T-cell (primary cell): ENCODE results near the gene GOLGA1. TPM values are rescaled to one million over a fixed set of nuclear protein-coding genes. Genes with fewer than 3 reads are reported as not detected.
"Not testable (repeated sequence)": the region's sequence is repeated elsewhere in the genome, so short reads cannot be mapped to it uniquely, and the experiment has no call there.

Experiments used
- ATAC-seq, 4 experiments: fragments of 200-7000 bp in 3 of 4; fragments of 150-1000 bp in 1 of 4; cut with Tn5 transposase; replicated peaks in 1 of 4; 1 replicate in 3 of 4; 2 replicates in 1 of 4; pipeline ENCODE4 v1.10.0; 2021; ENCODE audit warnings: moderate library complexity in 3 of 4, mild to moderate bottlenecking in 2 of 4, moderate number of reproducible peaks in 1 of 4
- CTCF ChIA-PET, 2 donors: fragments of 300-600 bp; sonication (Branson Sonifier 250); formaldehyde crosslinking; loops; one replicate each; lab custom pipeline; 2022; ENCODE audit warnings: antibody characterized with exemption in 2 of 2; lab: Charles Lee
- POLR2A ChIA-PET, 2 donors: fragments of 300-600 bp; sonication (Branson Sonifier 250); formaldehyde crosslinking; loops; one replicate each; lab custom pipeline; 2022; ENCODE audit warnings: antibody characterized with exemption in 2 of 2; lab: Charles Lee
- DNase-seq, 35 experiments: peaks; one replicate each; pipeline versions ENCODE4 v3.0.0 to v3.0.0-alpha.2; 2013 to 2023
- H3K27ac ChIP-seq: one replicate; pipeline ENCODE4 v1.5.1; 2013; ENCODE audit warnings: low read length
- H3K27me3 ChIP-seq, 2 experiments: replicated peaks in 1 of 2; 1 replicate in 1 of 2; 2 replicates in 1 of 2; pipeline versions ENCODE4 v1.6.1 to v1.7.0; 2013; ENCODE audit warnings: low read length in 1 of 2, mixed read lengths in 1 of 2; ENCODE audit not compliant: control insufficient read depth in 2 of 2, insufficient read depth in 2 of 2; ENCODE audit errors: extremely low read depth in 1 of 2
- H3K36me3 ChIP-seq, 2 donors: 1 replicate in 1 of 2; 2 replicates in 1 of 2; pipeline versions ENCODE4 v1.6.1 to v1.7.0; 2013; ENCODE audit warnings: low read length in 1 of 2; ENCODE audit not compliant: control insufficient read depth in 2 of 2, insufficient read depth in 1 of 2; ENCODE audit errors: extremely low read depth in 1 of 2
- H3K4me1 ChIP-seq, 2 experiments: 1 replicate in 1 of 2; 2 replicates in 1 of 2; pipeline versions ENCODE4 v1.6.1 to v1.7.0; 2013; ENCODE audit warnings: low read length in 2 of 2, mixed read lengths in 1 of 2; ENCODE audit not compliant: insufficient read depth in 2 of 2, control insufficient read depth in 1 of 2; ENCODE audit errors: extremely low read depth in 1 of 2
- H3K4me3 ChIP-seq, 2 donors: 1 replicate in 1 of 2; 2 replicates in 1 of 2; pipeline versions ENCODE4 v1.5.1 to v1.7.0; 2013; ENCODE audit warnings: mild to moderate bottlenecking in 2 of 2, low read length in 1 of 2, moderate library complexity in 1 of 2; ENCODE audit not compliant: control insufficient read depth in 1 of 2; ENCODE audit errors: extremely low read depth in 1 of 2
- H3K9me3 ChIP-seq: 2 replicates; pipeline ENCODE4 v1.7.0; 2013
- H3K27ac Mint-ChIP-seq, 2 donors: one replicate each; pipeline ENCODE4 v1.8.0; 2020 to 2021; ENCODE audit warnings: mild to moderate bottlenecking in 2 of 2, mixed read lengths in 2 of 2
- H3K27me3 Mint-ChIP-seq, 2 donors: one replicate each; pipeline ENCODE4 v1.8.0; 2021 to 2022; ENCODE audit warnings: mixed read lengths in 2 of 2
- H3K36me3 Mint-ChIP-seq: one replicate; pipeline ENCODE4 v1.8.0; 2021; ENCODE audit warnings: mixed read lengths
- H3K4me1 Mint-ChIP-seq, 3 donors: one replicate each; pipeline ENCODE4 v1.8.0; 2020 to 2022; ENCODE audit warnings: mixed read lengths in 3 of 3, mild to moderate bottlenecking in 1 of 3
- H3K4me3 Mint-ChIP-seq, 3 donors: one replicate each; pipeline ENCODE4 v1.8.0; 2020 to 2022; ENCODE audit warnings: mild to moderate bottlenecking in 3 of 3, mixed read lengths in 3 of 3, moderate library complexity in 3 of 3
- H3K9me3 Mint-ChIP-seq, 3 donors: one replicate each; pipeline ENCODE4 v1.8.0; 2020 to 2022; ENCODE audit warnings: mixed read lengths in 3 of 3
- WGBS: methylation state at CpG from one replicate; pipeline ENCODE4 v1.1.5; 2013; ENCODE audit warnings: missing lambda C conversion rate; ENCODE audit not compliant: insufficient coverage; 5-methylcytosine and 5-hydroxymethylcytosine counted together
- total RNA-seq, 35 experiments: library from RNA in 6 of 35; stranded (reverse) in 6 of 35; fragments of 120-200 nt in 1 of 35; gene quantifications; one replicate each; pipeline versions ENCODE4 v1.2.1 to v1.2.4 and lab custom pipeline; 2013 to 2026

The GOLGA1 gene
- total RNA-seq, 5 donors from 2014 or later (not counting 1 experiment from before 2014, with no cell fraction given): 23.4 to 28.9 (median 27.1) TPM

DNA sequence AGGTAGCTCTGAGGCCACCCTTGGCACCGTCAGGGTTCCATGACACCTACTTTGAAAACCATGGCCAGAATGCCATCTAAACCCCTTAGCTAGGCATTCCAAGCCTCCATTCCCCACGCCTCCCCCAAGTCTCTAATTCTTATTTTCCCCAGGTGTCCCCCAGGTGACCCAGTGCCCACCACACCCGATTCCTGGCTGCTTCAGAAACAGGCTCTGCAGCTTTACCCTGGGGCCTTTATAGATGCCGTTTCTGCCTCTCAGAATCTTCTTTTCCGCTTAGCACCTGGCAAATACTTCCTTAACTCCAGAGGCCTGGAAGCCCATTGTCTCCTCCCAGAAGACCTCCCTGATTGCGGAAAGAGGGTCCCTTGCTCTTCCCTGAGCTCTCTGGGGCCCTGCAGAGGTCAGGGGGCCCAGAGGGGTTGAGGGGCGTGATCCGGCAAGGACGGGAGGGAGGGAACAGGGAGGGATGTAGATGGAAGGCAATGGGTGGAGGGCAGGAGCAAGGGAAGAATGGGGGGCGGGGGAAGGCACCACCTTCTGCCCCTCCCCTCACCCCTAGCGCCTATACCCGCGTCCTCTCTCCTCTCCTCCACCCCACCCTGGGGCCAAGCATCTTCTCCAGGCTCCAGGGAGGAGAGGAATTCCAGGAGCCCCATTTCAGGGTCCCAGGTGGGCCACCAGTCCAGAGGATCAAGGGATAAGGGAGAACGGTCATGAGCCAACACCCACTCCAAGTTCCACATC, 99.6 kb downstream of the GOLGA1 start:
- Histone ChIP-seq H3K4me1 (no peaks in the 10 kb centered on the region), H3K9me3 (no peaks in the 10 kb centered on the region), H3K27ac (no peak overlapping the region), H3K4me3 (no peak overlapping the region), H3K36me3 (no peaks in the 10 kb centered on the region), H3K27me3 (peaks cover 0 to 30% of the 10 kb centered on the region in 2 experiments)
- Mint-ChIP-seq H3K4me1 (no peaks in the 10 kb centered on the region), H3K4me3 (no peak overlapping the region), H3K36me3 (no peaks in the 10 kb centered on the region), H3K27me3 (peaks cover 16 to 20% of the 10 kb centered on the region in 2 donors), H3K9me3 (no peaks in the 10 kb centered on the region), H3K27ac (no peak overlapping the region)
- POLR2A ChIA-PET: no interaction called here
- 73% methylated on average over 7 of the region's 14 CpGs for WGBS
- CTCF ChIA-PET: interaction anchor here in 1 of 2 donors (0.6 kb wide), 1 partner anchor 9 kb away, joined by 3 read pairs; no protein-coding TSS in a partner anchor
- no peak for DNase-seq
- ATAC-seq: no peak

DNA sequence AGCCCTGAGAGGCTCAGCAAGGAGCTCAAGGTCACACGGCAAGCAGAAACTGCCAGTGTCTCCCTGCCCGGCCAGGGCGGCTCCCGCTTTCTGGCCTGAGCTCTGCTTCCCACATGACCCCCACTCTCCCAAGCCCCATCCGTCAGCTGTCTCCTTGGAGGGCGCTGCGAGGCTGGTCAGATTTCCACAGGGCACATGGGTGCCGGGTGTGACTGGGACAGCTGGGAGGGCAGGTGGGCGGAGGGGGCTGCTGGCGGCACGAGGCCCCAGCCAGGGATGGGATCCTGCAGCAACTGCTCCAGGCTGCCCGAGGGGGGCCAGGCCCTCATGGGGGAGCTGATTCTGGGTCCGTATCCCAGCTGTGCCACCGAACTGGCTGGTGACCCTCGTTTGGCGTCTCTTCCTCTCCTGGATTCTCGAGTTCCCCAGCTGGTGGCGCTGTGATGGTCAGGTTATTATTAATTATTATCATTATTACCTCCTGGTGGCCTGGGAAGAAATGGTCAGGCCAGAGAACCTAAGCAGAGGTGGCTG, 100.5 kb downstream of the GOLGA1 start:
- no peaks in the 10 kb centered on the region for H3K4me1 Mint-ChIP-seq
- H3K36me3 Mint-ChIP-seq: no peaks in the 10 kb centered on the region
- Histone ChIP-seq H3K9me3 (no peaks in the 10 kb centered on the region), H3K36me3 (no peaks in the 10 kb centered on the region), H3K27ac (no peak overlapping the region), H3K4me3 (no peak overlapping the region), H3K4me1 (no peaks in the 10 kb centered on the region), H3K27me3 (peaks cover 0 to 31% of the 10 kb centered on the region in 2 experiments)
- CTCF ChIA-PET: interaction anchor here in 1 of 2 donors (1.0 kb wide), 2 partner anchors 54 to 65 kb away, joined by 3 read pairs; no protein-coding TSS in a partner anchor
- no peak for ATAC-seq
- no peak overlapping the region for H3K27ac Mint-ChIP-seq
- WGBS: 66% methylated on average over 12 of the region's 18 CpGs
- POLR2A ChIA-PET: no interaction called here
- no peak for DNase-seq
- no peak overlapping the region for H3K4me3 Mint-ChIP-seq
- peaks cover 20 to 25% of the 10 kb centered on the region in 2 donors for H3K27me3 Mint-ChIP-seq
- no peaks in the 10 kb centered on the region for H3K9me3 Mint-ChIP-seq

DNA sequence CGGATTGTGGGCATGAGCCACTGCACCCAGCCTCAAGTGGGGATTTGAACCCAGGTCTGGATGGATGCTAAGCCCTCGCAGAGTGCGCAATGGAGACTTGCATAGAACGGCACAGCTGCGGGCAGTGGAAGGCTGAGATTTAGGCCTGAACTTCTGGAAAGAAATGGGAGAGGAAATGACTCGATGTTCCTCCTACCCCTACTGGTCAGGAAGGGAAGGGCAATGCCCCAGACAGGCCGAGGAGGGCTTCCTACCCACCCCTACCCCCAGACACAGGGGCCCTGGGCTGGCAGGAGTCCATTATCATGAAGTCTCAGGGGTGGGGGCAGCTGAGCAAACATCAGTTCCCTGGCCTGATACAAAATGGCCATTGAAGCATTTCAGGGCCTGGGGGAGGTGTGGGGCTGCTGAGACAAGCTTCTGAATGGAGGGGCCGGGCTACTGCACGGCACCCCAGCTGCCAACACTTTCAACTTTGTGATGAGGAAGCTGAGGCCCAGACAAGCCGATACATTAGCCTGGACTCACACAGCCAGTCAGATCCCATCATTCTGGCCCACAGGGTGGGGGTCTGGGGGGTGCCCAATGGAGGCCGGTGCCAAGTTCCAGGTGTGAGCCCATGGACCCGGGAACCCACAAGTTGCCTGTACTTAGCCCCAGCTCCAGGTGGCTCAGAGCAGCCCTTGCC, 101.1 kb downstream of the GOLGA1 start:
- Histone ChIP-seq H3K36me3 (no peaks in the 10 kb centered on the region), H3K4me1 (no peaks in the 10 kb centered on the region), H3K4me3 (no peak overlapping the region), H3K27me3 (peaks cover 0 to 37% of the 10 kb centered on the region in 2 experiments), H3K9me3 (no peaks in the 10 kb centered on the region), H3K27ac (no peak overlapping the region)
- ATAC-seq (no peak), DNase-seq (no peak)
- WGBS: 73% methylated on average over 4 of the region's 12 CpGs
- no peak overlapping the region for H3K4me3 Mint-ChIP-seq
- POLR2A ChIA-PET: no interaction called here
- no peaks in the 10 kb centered on the region for H3K9me3 Mint-ChIP-seq
- H3K4me1 Mint-ChIP-seq: no peaks in the 10 kb centered on the region
- peaks cover 21 to 26% of the 10 kb centered on the region in 2 donors for H3K27me3 Mint-ChIP-seq
- H3K27ac Mint-ChIP-seq: no peak overlapping the region
- CTCF ChIA-PET: interaction anchor here in 1 of 2 donors (1.0 kb wide), 2 partner anchors 54 to 65 kb away, joined by 3 read pairs; no protein-coding TSS in a partner anchor
- no peaks in the 10 kb centered on the region for H3K36me3 Mint-ChIP-seq

DNA sequence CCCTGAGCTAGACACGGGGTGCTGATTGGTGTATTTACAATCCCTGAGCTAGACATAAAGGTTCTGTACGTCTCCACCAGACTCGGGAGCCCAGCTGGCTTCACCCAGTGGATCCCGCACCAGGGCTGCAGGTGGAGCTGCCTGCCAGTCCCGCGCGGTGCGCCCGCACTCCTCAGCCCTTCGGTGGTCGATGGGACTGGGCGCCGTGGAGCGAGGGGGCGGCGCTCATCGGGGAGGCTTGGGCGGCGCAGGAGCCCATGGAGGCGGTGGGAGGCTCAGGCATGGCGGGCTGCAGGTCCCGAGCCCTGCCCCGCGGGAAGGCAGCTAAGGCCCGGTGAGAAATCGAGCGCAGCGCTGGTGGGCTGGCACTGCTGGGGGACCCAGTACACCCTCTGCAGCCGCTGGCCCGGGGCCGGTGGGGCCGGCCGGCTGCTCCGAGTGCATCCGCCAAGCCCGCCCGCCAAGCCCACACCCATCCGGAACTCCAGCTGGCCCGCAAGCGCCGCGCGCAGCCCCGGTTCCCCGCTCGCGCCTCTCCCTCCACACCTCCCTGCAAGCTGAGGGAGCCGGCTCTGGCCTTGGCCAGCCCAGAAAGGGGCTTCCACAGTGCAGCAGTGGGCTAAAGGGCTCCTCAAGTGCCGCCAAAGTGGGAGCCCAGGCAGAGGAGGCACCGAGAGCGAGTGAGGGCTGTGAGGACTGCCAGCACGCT, 102.2 kb downstream of the GOLGA1 start:
- DNase-seq, H3K4me1 ChIP-seq, H3K27ac Mint-ChIP-seq, H3K27ac ChIP-seq, H3K9me3 ChIP-seq, ATAC-seq, H3K9me3 Mint-ChIP-seq, H3K4me3 Mint-ChIP-seq, POLR2A ChIA-PET, H3K4me3 ChIP-seq, H3K36me3 ChIP-seq, H3K4me1 Mint-ChIP-seq, H3K36me3 Mint-ChIP-seq: not testable (repeated sequence)
- WGBS: 45% methylated on average over 21 of the region's 52 CpGs
- CTCF ChIA-PET: interaction anchor here in 1 of 2 donors (1.0 kb wide), 1 partner anchor 56 kb away, joined by 3 read pairs; no protein-coding TSS in a partner anchor
- H3K27me3 ChIP-seq: peaks cover 0 to 41% of the 10 kb centered on the region in 2 experiments
- H3K27me3 Mint-ChIP-seq: peaks cover 21 to 26% of the 10 kb centered on the region in 2 donors

DNA sequence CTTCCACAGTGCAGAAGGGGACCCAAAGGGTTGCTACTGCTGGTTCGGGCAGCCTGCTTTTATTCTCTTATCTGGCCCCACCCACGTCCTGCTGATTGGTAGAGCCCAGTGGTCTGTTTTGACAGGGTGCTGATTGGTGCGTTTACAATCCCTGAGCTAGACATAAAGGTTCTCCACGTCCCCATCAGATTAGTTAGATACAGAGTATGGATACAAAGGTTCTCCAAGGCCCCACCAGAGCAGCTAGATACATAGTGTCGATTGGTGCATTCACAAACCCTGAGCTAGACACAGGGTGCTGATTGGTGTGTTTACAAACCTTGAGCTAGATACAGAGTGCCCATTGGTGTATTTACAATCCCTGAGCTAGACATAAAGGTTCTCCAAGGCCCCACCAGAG, 102.8 kb downstream of the GOLGA1 start:
- H3K9me3 Mint-ChIP-seq, H3K9me3 ChIP-seq, H3K4me1 Mint-ChIP-seq, POLR2A ChIA-PET, DNase-seq, H3K27ac ChIP-seq, ATAC-seq, H3K4me3 Mint-ChIP-seq, H3K4me3 ChIP-seq, H3K36me3 Mint-ChIP-seq, H3K27ac Mint-ChIP-seq, H3K36me3 ChIP-seq, H3K4me1 ChIP-seq: not testable (repeated sequence)
- CTCF ChIA-PET: interaction anchor here in 1 of 2 donors (1.0 kb wide), 1 partner anchor 56 kb away, joined by 3 read pairs; no protein-coding TSS in a partner anchor
- no CpG with 5 or more reads among the region's 5 CpGs for WGBS
- peaks cover 0 to 37% of the 10 kb centered on the region in 2 experiments for H3K27me3 ChIP-seq
- peaks cover 21 to 26% of the 10 kb centered on the region in 2 donors for H3K27me3 Mint-ChIP-seq
